ENCODE data around the gene GOLGA6A. TPM values are rescaled to one million over a fixed set of nuclear protein-coding genes. Genes with fewer than 3 reads are reported as not detected.
"Not testable (repeated sequence)": the region's sequence is repeated elsewhere in the genome, so short reads cannot be mapped to it uniquely, and the experiment has no call there.

GOLGA6A gene
- total RNA-seq, 1 experiment from 2014 or later: not detected

DNA sequence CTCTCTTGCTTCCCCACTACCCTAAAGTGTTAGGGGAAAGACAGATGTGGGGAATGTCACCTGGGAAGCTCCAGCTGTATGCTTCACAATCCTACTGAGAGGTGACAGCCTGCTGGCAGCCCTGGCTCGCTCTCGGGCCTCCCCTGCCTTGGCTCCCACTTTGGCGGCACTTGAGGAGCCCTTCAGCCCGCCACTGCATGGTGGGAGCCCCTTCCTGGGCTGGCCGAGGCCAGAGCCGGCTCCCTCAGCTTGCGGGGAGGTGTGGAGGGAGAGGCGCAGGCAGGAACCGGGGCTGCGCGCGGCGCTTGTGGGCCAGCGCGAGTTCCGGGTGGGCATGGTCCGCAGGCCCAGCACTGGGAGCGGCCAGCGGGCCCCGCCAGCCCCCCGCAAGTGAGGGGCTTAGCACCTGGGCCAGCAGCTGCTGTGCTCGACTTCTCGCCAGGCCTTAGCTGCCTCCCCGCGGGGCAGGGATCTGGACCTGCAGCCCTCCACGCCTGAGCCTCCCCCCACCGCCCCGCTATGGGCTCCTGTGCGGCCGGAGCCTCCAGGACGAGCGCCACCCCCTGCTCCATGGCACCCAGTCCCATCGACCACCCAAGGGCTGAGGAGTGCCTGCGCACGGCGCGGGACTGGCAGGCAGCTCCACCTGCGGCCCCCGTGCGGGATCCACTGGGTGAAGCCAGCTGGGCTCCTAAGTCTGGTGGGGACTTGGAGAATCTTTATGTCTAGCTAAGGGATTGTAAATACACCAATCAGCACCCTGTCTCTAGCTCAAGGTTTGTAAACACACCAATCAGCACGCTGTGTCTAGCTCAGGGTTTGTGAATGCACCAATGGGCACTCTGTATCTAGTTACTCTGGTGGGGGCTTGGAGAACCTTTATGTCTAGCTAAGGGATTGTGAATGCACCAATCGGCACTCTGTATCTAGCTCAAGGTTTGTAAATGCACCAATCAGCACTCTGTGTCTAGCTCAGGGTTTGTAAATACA, 29.8 kb downstream of the GOLGA6A start:
- not testable (repeated sequence) for DNase-seq (ENCODE audit: low read depth)

DNA sequence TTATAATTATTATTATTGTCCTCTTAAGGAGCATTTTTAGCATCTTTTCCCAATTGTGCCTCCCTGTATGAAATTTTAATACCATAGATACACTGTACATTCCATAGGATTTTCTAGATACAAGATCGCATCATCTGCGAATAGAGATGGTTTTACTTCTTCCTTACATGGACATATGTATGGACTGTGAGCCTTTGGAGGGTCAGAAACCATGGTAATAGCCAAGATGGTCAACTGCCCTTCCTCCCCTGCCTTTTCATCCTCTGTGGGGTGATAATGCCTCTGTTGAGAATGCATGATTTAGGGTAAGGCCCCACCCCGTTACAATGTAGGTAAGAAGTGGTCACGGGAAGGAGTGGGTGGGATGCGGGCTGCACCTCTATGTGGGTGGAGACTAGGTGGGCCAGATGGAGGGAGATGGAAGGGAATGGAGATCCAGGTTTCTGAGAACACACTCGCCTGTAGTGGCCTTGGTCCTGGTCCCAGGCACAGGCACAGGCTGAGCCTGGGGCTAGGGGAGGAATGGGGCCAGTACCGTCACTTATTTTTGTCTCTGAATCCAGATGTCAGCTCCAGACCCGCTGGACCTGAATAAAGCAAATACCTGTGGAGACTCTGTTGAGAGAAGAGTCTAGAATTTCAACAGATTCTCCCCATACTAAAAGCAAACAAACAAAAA, 31.7 kb downstream of the GOLGA6A start:
- no peak for DNase-seq (ENCODE audit: low read depth)

DNA sequence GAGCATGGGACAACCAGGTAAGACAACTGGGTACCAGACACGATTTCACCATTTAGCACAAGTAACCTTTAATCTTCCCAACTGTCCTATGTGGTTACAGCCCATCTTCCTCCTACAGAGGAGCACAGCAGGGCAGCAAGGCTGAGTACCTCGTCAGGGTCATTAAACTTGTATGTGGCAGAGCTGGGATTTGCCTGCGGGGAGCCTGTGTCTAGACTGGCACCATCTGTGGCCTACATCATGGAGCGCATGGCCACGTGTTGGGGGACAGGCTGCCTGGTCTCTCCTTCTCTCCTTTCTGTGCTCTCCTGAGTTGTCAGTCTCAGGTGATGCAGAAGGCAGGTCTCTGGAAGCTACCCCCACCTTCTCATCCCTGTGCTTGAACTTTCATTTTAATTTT, 32.2 kb downstream of the GOLGA6A start:
- no peak for DNase-seq (ENCODE audit: low read depth)

DNA sequence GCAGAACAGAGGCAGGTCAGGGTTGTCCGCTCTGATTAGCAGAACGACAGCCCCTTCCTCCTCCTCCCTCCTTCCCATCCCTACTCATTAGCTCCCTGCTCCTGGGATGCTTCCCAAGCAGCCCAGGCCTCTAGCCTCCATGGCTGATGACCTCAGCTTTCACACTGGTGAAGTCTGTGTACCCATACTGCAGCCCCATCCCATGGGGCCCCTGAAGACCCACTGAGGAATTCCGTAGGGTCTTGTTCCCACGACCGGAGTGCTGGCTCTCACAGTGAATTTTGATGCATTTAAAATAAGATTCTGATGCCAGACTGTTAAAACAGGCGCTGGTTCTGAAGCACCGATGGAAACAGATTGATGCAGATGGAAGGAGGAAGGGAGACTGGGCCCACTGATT, 36.1 kb downstream of the GOLGA6A start:
- DNase-seq (ENCODE audit: low read depth): no peak

DNA sequence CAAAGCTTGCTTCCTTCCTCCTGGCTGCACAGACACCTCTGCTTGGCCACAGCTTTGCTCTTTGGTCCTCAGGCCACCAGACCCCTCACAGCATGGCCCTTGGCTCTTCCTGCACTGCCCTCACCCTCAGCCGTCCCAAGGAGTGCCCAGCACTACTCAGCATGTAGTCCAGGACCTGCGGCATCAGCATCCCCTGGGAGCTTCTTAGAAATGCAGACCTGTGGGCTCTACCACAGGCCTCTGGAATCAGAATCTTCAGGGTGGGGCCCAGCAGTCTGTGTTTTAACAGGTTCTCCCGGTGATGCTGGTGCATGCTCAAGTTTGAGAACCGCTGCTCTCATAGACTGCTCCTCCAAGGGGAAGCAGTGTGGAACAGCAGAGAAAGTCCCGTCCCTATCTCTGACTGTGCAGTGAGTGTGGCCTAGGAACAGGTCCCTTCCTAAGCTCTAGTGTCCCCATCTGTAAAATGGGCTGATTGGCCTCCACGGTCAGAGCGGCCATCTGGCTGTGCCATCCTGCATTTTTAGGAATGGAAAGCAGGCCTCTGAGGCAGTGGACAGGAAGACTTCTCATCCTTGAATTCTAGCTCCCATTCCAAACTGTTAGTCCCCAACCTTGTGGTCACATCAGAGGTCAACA, 36.6 kb downstream of the GOLGA6A start:
- DNase-seq (ENCODE audit: low read depth): no peak

DNA sequence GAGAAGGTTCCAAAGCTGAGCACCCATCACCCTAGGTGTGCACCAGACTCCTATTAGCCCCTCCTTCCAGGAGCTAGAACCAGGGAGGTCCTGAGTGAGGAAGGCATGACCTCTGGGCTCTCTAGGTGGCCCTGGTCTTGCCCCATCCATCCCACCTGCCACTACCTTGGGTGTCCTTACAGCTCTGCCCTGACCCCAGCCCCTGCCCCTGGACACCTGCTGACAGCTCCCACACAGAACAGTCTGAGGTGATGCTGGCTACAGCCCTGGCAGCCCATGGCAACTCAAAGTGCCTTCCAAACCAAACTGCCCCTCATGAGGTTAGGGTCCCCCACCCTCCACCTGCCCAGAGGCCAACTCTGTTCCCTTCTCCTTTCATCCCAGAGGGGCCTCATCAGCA, 37.2 kb downstream of the GOLGA6A start:
- no peak for DNase-seq (ENCODE audit: low read depth)

DNA sequence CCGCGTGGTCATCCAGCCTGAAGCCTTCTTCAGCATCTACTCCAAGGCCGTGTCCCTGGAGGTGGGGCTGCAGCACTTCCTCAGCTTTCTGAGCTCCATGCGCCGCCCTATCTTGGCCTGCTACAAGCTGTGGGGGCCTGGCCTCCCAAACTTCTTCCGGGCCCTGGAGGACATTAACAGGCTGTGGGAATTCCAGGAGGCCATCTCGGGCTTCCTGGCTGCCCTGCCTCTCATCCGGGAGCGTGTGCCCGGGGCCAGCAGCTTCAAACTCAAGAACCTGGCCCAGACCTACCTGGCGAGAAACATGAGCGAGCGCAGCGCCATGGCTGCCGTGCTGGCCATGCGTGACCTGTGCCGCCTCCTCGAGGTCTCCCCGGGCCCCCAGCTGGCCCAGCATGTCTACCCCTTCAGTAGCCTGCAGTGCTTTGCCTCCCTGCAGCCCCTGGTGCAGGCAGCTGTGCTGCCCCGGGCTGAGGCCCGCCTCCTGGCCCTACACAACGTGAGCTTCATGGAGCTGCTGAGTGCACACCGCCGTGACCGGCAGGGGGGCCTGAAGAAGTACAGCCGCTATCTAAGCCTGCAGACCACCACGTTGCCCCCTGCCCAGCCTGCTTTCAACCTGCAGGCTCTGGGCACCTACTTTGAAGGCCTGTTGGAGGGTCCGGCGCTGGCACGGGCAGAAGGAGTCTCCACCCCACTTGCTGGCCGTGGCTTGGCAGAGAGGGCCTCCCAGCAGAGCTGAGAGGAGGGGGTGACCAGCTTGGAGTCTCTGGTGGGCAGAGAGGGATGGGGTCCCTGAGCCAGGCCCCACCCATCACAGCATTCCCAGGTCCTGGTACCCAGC, 37.9 kb downstream of the GOLGA6A start:
- no peak for DNase-seq (ENCODE audit: low read depth)

DNA sequence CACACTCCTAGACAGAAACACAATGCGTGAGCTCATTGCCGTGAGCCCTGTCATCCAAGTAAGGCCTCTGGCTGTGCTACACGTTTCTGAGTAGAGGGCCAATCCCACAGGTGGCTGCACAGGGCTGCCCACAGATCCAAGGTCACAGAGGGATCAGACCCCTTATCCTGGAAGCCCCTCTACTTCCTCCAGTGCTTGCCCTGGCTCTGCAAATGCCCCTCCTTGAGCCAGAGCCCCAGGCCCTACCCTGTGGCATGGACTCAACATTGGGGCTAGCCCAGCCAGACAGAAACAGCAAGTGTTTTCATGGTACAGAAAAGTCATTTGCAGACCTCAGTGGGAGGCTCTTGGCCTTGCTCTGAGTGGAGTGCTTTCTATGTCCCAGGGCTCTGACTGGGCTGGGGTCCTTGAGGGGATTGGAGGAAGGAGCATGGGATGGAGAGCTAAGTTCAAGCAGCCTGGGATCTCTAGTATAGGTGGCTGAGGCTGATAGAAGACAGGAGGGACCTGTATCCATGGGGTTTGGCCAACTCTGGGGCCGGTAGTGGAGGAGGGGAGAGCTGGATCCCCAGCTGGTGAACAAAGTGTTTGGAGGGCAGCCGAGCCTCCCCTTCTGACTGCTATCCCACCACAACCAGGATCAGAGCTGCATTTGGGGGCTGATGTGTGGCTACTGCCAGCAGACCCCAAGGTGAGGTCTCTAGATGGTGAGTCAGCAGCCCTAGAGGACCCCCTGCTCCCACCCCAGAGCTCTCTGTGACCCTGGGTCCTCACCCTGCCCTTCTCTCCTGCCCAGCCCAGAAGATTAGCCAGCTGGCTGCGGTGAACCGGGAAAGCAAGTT, 38.7 kb downstream of the GOLGA6A start:
- no peak for DNase-seq (ENCODE audit: low read depth)

DNA sequence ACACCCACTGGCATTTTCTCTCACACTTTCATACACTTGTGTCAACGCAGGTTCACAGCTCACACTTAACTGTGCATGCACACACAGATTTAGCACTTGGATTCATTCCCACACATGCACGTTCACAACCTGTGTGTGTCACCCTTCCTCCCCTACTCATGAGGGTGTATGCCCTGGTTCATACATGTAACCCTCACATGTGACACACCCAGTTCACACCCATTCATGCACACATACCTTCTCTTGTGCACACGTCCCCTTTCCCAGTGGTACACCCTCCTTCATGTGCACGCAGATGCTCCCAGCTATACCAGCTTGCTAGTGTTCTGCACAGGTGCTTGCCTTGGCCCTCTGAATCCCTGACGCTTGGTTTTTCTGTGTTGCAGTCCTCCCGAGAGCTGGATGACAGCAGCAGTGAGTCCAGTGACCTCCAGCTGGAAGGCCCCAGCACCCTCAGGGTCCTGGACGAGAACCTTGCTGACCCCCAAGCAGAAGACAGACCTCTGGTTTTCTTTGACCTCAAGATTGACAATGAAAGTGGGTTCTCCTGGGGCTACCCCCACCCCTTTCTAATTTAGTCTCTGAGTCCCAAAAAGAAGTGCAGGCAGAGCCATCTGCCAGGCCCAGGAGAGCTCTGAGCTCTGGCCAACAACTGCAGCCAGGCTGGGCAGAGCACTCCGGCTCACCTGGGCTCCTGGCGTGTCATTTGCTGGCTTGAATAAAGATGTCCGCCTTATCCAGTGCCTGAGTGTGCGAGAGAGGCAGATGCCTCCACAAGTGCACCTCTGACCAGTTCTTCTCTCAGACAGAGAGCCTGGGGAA, 39.5 kb downstream of the GOLGA6A start:
- no peak for DNase-seq (ENCODE audit: low read depth)

DNA sequence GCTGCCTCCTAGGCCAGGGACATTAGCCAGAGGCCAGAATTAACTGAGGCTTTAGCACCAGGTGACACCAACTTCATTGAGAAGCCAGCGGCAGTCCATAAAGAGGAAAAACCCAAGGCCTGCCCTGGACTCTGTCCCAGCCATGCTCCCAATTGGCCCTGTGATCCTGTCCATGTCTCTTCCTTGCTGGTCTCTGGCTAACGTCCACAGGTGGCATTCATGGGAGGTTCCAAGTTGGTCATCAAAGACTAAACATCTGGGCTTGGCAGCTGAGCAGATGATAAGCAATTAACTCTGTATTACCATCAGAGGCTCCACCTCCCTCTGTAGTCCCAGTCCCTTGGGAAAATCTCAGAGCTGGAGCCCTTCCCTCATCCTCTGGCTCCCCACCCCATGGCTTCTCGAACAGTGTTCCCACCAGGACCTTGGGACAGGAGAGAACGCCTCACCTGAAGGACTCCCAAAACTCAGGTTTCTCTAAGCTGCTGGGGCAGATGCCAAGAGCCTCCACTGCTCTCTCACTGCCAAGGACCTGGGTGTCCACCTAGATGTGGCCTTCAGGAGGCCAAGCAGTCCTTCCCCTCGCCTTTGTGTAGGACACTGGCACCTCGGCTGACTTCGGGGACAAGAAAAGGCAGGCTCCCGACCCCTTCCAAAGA, 40.4 kb downstream of the GOLGA6A start:
- no peak for DNase-seq (ENCODE audit: low read depth)

DNA sequence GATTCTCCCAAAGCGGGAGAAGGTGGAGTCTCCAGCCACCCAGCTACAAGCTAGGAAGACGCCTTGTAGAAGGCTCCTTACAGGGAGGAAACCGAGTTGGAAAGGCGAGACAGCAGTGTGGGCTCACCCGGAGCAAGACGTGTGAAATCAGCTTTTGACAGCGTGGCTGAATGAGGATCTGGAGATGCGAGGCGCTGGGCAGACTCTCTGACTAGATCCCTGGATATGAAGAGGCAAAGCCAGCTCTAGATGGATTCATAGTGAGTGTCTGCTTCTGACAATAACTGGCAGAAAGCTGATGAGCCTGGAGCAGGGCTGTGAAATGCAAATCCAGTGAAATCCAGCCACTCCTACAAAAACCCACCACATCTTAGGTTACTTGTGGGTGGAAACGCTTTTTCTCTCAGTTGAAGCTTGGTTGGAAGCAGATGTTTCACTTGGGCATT, 41.0 kb downstream of the GOLGA6A start:
- DNase-seq (ENCODE audit: low read depth): no peak

DNA sequence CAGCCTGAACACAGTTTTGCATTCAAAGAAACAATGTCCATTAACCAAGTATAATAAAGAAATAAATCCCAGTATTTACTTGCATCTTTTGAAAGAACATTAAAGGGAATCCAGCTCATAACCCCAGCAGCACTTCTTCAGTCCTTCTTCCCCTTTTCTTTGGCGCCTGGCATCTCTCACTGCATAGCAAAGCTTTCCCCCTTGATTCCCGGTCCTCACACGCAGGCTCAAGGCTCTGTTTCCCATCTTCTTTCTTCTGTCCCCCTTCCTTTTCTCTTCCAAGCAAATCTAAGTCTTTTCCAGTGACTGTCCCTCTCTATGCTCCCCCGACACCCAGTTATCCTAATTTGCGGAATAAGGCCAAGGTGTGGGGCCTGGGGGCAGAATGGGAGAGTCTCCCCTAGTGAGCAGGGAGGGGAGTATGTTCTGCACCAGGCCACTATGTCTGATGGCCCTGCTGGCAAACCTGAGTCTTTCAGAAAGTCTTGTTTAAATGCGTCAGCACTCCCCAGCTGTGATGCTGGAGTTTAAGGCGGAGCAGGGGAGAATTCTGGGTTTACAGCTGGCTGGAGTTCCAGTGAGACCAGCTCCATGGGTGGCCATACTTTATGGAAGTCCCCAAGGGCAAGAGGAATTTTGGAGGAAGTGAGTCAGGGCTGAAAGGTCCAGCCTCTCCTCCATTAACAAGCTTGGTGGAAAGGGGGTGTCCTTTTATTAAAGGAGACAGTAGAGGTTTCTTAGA, 42.1 kb downstream of the GOLGA6A start:
- DNase-seq (ENCODE audit: low read depth): peak; percentile 89

DNA sequence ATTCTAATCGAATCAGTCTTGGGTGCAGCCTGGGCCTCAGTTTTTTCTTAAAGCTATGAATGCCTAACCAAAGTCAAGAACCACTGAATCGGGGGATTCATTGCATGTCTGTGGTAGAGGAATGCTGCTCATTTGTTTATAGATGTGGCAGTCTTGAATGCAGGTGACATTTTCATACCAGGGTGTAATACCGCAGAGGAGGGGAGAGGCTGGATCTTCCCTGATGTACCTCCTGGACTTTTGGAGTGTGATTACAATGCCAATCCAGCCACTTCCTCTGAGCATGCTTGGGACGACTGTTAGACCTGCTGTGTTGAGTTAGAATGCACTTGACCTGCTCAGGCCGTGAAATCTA, 42.7 kb downstream of the GOLGA6A start:
- no peak for DNase-seq (ENCODE audit: low read depth)

DNA sequence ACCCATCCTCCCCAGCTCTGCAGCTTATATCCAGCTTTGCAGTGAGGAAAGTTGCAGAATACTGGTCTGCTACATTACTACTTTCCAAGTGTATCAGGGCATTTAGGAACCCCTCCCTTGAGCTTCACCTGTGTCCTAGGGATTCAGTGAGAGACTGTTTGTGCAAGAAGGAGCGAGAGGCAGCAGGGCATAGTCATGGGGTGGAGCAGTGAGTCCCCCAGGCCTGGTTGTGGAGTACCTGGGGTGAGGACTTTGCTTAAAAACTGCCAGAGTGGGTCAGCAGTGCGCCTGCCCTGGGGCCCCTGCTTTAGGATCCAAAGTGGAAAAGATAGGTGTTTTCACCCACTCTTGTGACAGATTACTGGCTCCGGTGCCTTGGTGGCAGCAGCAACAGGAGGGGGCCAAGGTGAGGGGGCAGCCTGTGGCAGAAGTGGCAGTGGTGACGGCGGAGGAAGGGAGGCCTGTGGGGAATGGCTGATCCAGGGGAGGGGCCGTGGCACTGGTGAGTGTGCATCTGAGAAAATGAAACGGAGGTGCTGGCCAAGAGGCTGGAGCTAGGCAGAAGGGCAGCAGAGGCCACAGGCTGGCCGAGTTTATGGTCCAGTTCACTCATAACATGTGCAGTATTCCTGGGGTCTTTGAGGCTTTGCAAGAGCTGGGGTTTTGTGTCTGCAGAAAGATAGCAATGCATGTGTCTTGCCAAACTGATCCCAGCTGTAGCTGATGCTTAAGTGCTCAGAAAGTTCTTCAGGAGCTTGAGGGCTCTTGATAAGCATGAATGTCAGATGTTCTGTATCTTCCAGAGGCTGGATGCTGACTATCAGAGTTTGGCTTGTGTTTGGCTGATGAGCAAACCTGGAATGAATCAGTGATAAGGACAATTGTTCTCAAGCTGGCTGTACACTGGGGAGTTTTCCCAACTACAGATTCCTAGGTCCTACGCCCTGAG, 43.4 kb downstream of the GOLGA6A start:
- DNase-seq (ENCODE audit: low read depth): no peak

DNA sequence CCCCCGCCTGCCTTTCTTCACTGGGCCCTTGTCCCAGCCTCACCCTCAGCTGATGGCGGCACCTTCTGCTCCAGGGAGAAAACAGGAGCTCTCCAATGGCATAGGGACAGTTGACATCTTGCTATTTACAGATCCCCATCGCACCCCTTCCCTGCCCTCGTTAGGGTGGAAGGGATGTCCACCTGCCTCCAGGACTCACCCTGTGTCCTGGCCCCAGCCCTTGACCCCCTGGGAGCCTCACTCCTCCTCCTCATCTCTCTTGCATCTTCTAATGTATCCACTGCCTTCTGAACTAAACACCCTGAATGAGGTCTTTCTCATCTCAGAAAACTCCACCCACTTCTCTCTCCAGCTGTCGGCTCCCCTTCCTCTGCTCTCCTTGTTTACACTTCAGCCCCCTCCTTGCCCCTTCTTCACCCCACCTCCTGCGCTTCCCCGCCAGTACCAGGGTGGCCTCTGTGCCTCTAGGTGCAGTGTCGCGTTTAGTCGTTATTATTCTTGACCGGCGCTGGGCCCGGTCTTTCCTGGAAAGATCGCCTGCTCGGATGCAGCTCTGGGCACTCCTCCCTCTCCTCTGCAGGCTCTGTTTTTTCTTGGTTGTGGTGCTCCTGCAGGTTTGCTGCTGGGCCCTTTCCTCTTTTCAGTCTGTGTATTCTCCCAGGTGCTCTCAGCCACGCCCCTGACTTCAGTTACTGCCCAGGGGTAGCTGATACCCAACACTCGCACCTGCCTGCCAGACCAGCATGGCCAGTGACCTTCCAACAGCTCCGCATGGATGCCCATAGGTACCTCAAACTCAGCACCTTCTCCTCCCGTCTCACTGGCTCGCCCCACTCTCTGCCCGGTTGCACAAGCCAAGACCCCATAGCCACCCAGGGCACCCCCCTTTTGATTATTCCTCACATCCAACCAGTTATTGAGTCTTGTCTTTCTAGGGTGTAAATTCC, 44.9 kb downstream of the GOLGA6A start:
- no peak for DNase-seq (ENCODE audit: low read depth)
